ENCODE results near the gene SRP9.

DNA sequence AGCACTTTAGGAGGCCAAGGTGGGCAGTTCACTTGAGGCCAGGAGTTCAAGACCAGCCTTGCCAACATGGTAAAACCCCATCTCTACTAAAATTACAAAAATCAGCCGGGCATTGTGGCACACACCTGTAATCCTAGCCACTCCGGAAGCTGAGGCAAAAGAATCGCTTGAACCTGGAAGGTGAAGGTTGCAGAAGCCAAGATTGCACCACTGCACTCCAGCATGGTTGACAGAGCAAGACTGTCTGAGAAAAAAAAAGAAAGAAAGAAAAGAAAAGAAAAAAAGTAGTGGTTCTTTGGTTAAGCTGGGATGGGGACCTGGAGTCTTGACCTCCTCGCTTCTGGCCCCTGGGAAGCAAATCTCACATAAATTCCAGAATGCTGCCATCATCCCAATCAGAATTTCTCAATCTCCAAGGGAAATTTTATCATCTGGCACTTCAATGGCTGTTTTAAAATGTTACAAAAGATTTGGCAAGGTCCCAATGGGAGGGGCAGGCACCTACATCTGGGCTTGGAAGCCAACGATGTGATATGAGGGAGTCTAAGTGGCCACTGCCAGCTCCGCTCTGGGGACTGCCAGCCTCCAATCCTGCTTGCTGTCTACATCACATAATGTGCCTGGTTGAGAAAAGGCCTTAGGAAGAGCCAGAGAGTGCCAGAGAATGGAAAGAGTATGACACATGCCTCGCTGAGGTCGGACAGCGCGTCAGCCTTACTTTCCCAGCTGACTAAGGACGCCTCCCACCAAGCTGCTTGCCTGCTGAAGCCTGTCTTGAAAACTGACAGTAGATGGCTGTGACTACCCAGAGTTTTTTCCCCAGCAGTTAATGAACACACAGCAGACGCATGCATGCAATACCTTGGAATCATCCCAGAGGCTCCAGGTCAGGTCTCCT lies 42.1 kb upstream of the SRP9 start:
- no peak for TF ChIP-seq CTCF (IDR thresholded peaks at IDR 0.05; ENCODE audit: insufficient read depth, low read length, poor library complexity, severe bottlenecking)
- no peak for TF ChIP-seq EZH2phosphoT487 (conservative IDR thresholded peaks at IDR 0.05; ENCODE audit: low read length)
